Hematopoietic multipotent progenitor cell treated with erythropoietin and hydrocortisone succinate and interleukin-3 and kit ligand, for 4 days (in vitro differentiated cells): ENCODE measurements around the gene RRP7A.
A peak's percentile ranks its signal among the peaks of the same experiment; 100 is the strongest.
"Not testable (repeated sequence)": the region's sequence is repeated elsewhere in the genome, so short reads cannot be mapped to it uniquely, and the experiment has no call there.

Experiments used
- DNase-seq: peaks from one replicate; pipeline ENCODE4 v3.0.0-alpha.2; 2015

RRP7A gene

DNA sequence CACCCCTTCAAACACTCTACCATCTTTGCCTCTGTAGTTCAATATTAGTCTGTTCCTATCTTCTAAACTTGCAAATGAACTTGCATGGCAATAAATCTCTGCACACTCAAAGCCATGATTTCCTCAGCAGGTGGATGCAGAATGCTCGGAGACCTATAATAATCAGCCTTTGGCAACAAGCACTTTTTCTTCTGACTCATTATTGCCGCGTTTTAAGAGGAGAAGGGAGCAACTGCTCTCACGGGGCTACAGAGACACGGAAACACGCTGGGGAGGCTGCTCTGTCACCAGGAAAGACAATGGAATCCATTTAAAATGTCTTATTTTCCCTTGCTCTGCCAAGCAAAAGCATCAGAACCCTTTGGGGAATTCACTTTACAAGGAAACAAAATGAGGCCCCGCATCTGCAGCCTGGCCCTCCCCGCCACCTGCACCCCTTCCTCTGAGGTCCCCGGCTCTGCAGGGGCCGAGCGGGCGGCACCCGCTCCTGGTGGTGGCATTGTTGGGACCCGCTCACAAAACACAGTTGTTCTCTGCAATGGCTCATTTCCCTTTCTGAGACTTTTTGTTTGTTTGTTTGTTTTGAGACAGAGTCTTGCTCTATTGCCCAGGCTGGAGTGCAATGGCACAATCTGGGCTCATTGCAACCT, 15.6 kb upstream of the RRP7A start:
- not testable (repeated sequence) for DNase-seq

DNA sequence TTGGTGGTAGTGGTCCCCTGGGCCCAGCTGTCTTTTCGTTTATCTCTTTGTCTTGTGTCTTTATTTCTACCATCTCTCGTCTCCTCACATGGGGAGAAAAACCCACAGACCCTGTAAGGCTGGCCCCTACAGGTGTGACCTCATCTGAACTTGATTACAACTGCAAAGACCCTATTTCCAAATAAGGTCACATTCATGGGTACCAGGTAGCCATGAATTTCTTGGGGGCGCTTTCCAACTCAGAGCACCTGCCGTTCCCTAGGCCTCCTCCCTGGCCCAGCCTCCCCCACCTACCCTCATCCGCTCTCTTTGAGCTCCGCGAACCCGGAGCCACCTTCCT, 14.0 kb upstream of the RRP7A start:
- no peak for DNase-seq

DNA sequence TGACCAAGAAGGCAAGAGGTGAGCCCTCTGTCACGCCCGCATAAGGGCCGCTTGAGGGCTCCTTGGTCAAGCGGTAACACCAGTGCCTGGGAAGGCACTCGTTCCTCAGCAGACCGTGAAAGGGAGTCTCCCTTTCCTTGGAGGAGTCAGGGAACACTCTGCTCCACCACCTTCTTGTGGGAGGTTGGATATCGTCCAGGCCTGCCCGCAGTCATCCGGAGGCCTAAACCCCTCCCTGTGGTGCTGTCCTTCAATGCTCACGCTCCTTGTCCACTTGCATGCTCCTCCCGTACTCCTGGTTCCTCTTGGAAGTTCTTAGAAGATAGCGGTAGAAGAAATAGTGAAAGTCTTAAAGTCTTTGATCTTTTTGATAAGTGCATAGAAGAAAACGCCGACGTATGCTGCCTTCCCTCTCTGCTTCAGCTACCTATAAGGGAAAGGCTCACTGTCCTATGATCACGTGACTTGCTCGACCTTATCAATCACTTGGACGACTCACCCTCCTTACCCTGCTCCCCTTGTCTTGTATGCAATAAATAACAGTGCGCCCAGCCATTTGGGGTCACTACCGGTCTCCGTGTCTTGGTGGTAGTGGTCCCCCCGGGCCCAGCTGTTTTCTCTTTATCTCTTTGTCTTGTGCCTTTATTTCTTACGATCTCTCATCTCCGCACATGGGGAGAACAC, 11.9 kb upstream of the RRP7A start:
- DNase-seq = not testable (repeated sequence)

DNA sequence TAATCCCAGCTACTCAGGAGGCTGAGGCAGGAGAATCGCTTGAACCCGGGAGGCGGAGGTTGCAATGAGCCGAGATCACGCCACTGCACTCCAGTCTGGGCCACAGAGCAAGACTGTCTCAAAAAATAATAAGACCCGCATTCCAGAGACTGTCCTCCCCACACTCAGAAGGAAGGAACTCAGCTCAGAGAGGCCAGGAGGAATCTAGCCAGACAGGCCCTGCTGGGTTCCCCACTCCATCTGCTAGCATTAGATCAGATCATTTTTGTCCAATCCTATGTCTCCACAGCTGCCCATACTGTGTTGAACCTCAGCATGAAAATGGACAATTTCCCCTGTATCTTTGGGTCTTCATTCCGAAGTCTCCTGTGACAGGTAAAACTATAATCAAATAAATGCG, 9.8 kb upstream of the RRP7A start:
- DNase-seq = not testable (repeated sequence)

DNA sequence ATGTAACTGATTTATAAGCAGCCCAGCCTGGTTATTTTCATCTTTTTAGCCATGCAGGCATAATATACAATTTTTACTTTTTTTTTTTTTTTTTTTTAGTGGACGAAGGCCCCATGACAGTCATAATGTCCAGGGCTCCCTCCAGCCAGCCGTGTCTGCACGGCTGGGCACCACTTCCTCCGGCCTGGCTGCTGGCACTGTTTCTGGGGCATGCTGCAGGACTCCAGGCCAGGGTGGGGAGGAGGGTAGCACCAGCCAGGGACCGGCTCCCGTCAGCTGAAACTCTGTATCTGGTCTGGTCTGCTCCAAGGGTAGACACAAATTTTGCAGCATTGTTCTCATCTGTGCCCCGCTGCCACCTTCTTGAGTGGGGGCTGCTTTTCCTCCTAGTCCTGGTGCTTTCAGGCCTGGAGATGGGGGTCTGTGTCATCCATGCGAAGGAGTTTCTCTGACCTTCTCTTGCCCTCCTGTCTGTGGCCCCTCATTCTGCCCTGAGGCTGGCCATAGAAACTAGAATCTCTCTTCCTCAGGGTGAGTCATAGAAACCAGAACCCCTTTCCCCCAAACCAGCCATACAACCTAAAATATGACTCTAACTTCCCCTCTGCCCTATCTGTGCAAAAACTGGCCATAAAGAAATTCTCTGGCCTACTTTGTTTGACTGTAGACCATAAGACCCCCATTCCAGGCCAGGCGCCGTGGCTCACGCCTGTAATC, 9.2 kb upstream of the RRP7A start:
- no peak for DNase-seq

DNA sequence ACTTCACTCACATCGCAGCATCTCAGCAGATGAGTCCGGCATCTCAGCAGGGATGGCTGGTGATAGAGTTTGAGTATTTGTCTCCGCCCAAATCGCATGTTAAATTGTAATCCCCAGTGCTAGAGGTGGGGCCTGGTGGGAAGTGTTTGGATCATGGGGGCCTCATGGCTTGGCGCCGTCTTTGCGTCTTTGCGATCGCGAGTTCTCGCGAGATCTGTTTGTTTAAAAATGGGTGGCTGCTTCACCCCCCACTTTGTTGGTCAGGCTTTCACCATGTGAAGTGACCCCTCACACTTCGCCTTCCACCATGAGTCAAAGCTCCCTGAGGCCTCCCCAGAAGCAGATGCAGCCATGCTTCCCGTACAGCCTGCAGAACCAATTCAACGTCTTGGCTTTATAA, 3.0 kb upstream of the RRP7A start:
- no peak for DNase-seq

DNA sequence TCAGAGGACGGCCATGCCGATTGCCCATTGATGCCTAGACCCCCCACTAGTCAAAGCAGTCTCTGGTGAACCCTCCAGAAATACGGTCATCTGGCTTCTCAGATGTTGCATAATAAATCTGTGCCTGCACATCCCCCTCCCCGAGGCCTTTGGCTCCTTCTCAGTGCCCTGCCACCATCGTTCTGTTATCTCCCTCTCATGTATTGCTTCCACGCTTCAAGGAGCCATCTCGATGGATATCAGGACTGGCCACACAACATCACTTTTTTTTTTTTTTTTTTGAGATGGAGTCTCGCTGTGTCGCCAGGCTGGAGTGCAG, 1.6 kb upstream of the RRP7A start:
- DNase-seq = no peak

DNA sequence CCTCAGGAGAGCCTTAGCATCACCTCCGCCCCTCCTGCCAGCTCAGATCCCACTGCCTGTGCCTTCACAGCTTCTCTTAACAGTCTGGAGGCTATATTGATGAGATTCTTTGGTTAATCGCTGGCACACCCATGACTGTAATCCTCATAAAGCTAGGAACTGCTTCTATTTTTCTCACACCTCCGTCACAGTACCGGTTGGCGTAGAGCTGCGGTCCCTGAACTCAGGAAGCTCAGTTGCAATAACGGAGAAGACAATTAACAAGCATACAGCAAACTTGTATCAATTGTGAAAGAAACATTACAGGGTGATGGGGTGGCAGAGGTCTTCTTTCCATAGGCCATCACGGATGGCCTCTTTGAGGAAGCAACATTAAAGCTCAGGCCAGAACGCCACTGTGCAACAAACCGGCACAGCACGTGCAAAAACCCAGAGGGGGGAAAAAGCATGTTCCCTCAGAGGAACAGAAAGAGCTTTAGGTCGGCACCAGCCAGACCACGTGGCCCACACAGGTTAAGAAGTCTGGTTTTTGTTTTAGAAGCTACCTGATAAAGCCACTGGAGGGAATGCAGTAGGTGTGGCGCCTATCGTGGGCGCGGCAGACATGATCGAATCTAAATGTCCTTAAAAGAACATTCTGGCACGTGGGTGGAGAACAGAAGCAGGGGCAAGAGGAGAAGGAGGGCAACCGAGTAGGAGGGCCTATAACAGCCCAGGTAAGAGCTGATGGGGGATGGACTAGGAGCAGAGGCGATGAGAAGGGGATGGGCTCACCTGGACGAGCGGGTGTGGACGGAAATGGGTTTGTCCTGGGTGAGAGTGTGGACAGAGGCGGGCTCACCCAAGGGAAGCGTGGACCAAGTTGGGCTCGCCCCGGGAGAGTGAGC, 715 bp downstream of the RRP7A start:
- not testable (repeated sequence) for DNase-seq

DNA sequence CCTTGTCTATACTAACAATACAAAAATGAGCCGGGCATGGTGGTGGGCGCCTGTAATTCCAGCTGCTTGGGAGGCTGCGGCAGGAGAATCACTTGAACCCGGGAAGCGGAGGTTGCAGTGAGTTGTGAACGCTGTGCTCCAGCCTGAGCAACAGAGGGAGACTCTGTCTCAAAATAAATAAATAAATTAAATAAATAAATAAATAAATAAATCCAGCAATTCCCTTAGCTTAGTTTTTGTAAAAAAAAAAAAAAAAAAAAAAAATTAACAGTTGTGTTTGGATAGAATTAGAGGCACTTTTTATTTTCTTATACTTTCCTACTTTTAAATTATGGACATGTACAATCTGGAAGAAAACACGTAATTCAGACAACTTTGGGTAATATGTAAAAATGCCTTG, 2.5 kb downstream of the RRP7A start:
- DNase-seq = not testable (repeated sequence)

DNA sequence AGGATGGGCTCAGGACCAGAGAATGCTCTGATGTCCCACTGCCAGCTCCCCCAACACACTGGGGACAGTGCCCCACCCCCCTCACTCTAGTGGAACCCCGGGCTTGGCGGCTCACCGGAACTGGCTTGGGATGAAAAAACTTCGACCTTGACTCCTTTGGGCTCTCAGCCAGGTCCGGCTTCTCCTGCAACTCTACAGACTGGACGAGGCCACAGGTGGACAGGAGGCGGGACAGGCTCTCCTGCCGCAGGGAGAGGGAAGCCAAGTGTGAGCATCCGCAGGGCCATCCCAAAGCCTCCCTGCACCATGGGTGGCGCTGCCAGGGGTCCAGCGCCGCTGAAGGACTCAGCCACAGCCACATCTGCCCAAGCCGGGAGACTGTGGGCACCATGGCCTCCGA, 3.7 kb downstream of the RRP7A start:
- no peak for DNase-seq

DNA sequence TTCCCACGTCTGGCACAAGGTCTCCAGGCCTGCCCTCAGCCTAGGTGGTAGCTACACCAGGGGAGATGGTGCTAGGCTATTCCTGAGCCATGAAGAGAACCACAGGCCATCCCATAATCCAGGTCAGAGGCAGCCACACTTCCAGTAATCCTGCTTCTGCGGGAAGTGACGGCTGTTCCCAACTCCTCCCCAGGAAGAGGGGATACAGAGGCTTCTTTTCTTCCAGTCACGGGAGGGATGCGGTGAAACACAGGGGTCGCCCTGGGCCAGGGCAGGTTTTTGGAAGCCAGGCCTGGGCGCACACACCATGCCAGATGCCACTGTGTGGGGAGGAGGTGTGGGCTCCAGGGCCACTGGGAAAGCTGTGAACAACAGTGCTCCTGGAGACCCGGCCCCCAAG, 4.3 kb downstream of the RRP7A start:
- not testable (repeated sequence) for DNase-seq

DNA sequence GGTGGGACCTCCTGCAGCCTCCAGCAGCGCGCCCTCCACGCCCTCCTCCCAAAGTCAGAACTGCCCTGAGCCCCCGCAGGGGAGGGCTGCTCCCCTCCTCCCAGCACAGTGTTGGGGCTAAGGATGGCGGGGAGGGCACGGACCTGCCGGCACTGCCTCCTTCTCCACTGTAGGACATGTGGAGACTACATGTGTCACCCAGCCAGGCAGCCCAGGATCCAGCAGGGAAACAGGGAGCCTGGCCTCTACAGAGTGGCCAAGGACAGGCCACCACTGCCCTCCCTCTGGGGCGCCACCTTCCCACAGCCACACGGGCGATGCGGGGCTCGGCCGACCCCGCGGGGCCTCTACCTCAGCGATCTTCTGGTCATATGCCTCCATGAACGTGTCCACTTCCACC, 5.3 kb downstream of the RRP7A start:
- DNase-seq = not testable (repeated sequence)

DNA sequence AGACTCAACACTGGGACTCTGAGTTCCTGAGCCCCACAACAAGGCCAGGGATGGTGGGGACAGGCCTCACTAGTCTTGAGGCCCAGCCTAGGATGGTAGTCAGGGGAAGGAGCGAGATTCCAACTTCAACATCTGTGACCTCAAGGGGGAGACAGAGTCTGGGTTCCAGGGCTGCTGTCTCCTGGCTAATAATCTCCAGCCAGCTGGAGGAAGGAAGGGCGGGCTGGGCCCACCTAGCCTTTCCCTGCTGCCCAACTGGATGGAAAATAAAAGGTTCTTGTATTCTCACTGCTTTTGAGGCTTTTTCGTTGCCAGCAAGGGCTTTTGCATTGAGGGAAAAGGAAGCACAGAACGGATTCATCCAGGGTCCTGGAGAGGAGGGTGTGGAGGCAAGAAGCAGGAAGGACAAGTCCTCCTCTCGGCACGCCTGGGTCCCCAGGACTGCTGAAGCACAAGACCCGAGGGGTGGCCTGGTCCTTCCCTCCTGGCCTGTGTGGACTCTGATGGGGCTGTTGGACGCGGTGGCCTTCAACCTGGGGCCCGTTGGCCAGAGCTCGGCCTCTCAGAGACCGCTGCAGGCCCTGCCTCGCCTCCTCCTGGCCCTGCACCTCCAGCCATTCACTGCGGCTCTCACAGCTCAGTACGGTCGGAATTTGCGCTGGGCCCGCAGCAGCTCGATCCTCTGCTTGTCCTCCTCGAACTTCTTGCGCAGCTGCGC, 7.2 kb downstream of the RRP7A start:
- peak; percentile 44 for DNase-seq

DNA sequence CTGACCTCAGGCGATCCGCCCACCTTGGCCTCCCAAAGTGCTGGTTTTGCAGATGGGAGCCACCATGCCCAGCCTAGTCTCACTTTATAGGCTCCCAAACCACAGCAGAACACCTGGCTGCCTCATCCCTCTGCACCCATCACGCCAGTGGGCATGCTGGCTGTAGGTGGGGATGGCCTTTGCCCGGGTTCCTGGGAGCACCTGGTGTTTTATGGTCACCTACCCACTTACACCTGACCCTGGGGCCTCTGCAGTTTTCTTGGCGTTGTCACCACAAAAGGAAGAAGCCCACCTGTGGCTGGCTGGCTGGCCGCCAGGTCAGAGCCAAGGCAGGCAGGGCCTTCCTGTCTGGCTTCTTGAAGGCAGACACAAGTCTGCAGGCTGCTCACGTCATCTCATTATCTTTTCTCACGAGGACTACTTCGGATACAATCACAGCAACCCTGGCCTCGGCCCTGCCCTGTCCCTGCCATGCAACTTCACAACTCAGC, 8.2 kb downstream of the RRP7A start:
- DNase-seq = no peak

DNA sequence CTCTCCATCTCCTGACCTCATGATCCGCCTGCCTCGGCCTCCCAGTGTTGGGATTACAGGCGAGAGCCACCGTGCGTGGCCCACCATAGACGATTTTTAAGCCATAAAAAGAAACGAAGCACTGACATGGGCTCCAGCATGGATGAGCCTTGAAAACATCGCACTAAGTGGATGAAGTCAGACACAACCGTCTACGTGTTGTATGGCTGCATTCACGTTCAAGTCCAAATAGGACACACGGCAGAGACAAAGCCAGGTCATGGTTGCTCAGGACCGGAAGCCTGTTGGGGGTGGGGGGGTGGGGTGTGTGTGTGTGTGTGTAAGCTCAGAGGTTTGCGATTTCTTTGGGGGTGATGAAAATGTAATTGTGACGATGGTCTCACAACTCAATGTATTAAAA, 10.0 kb downstream of the RRP7A start:
- DNase-seq = no peak

DNA sequence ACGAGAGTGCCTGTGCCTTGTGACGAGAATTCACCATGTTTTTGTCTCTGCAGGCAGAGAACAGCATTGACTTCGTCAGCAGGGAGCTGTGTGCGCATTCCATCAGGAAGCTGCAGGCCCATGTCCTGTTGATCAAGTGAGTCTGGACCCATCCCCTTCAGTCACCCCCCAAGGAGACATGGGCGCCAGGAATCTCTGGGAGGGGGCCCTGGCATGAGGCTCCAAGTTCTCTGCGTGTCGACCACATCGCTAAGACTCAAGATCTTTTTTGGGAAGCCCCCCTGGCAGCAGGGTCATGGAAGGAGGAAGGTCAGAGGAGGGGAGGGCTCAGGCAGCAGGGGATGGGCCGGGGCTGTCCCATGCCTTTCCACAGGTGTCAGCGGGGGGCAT, 10.6 kb downstream of the RRP7A start:
- DNase-seq = not testable (repeated sequence)

DNA sequence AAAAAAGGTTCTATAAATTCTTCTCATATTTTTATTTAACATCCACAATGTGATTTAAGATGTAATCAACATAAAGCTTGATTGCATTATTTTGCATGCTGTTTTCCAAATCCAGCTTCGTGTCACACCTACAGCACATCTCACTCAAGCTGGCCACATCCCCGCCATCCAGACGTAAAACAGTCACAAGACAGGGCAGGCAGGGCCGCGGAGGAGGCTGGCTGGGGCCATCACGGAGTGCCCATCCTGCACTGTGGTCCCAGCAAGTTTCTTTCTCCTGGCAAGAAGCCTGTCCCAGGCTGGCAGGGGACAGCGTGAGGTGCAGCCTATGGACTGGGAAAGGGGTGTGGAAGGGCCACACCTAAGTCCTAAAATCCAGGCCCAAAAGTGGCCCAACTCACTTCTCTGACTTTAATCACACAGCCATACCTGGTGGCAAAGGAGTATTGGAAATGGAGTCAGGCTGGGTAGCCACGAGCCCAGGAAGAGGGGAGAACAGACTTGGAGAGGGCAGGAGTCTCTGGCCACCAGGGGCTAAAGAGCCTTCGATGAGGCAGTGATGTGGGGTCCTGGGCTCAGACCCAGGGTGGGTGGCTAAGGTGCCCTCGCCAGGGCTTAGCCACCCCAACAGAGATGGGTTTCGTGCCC, 11.1 kb downstream of the RRP7A start:
- not testable (repeated sequence) for DNase-seq

DNA sequence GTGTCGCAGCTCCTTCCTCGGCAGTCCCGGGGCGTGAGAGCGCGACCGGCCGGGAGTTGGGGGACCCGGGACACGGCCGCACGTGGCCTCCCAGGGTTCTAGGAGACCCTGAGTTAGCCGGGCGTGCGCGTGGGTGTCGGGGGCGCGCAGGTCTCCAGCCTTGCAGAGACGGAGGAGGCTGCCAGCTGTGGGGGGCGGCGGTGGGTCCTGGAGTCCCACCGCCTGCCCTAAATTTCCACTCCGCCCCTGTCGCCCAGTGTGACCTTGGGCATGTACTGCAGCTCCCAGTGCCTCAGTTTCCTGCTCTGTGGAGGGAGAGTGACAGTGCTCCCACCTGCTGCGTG, 18.8 kb downstream of the RRP7A start:
- no peak for DNase-seq

DNA sequence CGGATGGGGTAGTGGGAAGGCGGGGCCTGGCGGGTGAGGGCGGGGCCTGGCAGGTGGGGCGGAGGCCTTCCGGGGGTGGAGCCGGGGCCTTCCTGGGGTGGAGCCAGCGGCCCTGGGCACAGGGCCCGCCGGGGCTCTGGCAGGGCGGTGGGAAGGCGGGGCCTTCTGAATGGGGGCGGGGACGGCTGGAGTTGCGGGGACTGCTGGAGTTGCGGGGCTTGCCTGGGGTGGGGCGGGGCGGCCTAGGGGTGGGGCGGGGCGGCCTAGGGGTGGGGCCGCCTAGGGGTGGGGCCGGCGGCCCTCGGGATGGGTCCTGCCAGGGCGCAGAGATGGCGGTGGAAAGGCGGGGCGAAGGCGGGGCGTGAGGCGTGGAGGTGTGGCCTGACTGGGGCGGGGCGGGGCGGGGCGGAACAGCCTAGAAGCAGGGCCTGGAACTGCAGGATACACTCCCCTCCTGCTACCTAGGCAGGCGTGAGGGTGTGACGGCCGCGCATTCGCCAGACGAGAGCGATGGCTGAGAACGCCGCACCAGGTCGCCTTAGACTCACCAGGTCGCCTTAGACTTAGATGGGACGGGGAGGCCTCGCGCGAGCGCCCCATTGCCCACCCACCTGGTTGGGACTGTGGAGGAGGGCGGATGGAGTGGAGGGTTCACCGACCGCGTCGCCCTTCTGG, 19.3 kb downstream of the RRP7A start:
- DNase-seq = peak; percentile 90

DNA sequence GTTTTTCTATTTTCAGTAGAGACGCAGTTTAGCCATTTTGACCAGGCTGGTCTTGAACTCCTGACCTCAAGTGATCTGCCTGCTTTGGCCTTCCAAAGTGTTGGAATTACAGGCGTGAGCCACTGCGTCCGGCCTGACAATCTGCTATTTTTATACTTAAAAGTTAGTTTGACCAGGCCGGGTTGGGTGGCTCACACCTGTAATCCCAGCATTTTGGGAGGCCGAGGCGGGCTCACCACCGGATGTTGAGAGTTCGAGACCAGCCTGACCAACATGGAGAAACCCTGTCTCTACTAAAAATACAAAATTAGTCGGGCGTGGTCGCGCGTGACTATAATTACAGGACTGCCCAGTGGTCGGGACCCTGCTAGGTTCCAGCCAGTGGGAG, 19.8 kb downstream of the RRP7A start:
- DNase-seq = not testable (repeated sequence)

DNA sequence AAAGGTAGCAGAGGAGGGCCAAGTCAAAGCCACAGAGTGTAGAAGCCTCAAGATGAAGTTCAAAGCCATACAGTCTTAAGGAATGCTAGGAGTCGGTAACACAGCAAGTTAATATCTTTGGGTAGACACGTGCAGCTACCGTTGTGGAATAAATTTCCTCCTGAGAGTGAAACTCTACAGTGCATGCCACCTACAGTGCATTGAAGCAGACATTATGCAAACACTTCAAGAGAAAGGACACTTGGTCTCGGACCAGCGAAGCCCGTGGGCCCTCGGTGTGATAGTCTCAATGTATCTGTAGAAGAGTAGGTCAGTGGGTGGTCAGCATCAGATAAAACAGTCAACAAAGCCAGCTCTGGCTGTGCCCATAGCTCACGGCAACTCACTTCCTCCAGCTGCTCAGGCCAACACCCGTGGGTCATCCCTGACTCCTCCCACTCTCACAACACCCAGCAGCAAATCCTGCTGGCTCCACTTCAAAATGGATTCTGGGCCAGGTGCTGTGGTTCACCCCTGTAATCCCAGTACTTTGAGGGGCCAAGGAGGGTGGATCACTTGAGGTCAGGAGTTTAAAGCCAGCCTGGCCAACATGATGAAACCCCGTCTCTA, 24.0 kb downstream of the RRP7A start:
- not testable (repeated sequence) for DNase-seq
